ENCODE data around the gene KNL1.

DNA sequence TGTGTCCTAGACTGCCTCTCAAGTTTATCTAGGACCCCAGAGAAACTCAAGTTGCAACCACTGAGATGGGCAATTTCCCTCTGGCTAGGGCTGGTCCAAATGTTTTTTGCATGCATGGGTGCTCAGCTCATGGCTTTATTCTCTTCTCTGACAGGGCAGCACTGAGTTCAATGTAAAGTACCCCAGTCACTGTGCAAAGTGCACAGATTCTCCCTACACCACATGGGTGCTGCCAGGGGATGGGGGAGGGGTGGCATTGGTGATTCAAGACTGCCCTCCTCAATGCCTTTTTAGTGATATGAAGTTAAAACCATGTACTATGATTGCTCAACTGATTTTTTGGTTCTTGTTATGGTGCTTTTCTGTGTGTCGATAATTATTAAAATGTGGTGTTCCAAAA is 86.1 kb downstream of the KNL1 start:
- TF ChIP-seq KDM1A (IDR thresholded peaks at IDR 0.05; ENCODE audit: borderline replicate concordance, low read length) (no peak), EZH2 (IDR thresholded peaks at IDR 0.05; ENCODE audit: low read depth, low read length, severe bottlenecking) (no peak), MAFK (IDR thresholded peaks at IDR 0.05; ENCODE audit: low read depth, low read length) (no peak)
- TF ChIP-seq, protein P1, sequence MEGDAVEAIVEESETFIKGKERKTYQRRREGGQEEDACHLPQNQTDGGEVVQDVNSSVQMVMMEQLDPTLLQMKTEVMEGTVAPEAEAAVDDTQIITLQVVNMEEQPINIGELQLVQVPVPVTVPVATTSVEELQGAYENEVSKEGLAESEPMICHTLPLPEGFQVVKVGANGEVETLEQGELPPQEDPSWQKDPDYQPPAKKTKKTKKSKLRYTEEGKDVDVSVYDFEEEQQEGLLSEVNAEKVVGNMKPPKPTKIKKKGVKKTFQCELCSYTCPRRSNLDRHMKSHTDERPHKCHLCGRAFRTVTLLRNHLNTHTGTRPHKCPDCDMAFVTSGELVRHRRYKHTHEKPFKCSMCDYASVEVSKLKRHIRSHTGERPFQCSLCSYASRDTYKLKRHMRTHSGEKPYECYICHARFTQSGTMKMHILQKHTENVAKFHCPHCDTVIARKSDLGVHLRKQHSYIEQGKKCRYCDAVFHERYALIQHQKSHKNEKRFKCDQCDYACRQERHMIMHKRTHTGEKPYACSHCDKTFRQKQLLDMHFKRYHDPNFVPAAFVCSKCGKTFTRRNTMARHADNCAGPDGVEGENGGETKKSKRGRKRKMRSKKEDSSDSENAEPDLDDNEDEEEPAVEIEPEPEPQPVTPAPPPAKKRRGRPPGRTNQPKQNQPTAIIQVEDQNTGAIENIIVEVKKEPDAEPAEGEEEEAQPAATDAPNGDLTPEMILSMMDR (IDR thresholded peaks at IDR 0.05; ENCODE audit: control extremely low read depth in 1 of 3, insufficient read depth in 1 of 3, low read depth in 1 of 3, low read length in 3 of 3), result no peak

Data from H1 (cell line).